ENCODE data around the gene GOLGA6A. TPM values are rescaled to one million over a fixed set of nuclear protein-coding genes. Genes with fewer than 3 reads are reported as not detected.

GOLGA6A gene
- total and polyA plus RNA-seq, 2 of the 13 experiments (the other 11 are each of a cell fraction or from before 2014, with no cell fraction given): 0.04 to 0.22 TPM

GRCh38 chr15:74127255-74127953 lies 45.1 kb upstream of the GOLGA6A start (continued):
- TF ChIP-seq STAT5B (CRISPR knock-in tag; IDR thresholded peaks at IDR 0.05) (no peak), ZBTB44 (CRISPR knock-in tag; IDR thresholded peaks at IDR 0.05) (no peak), MEIS2 (CRISPR knock-in tag; IDR thresholded peaks at IDR 0.05) (no peak), HNRNPL (IDR thresholded peaks at IDR 0.05; ENCODE audit: low read depth, low read length) (no peak), ARNT (IDR thresholded peaks at IDR 0.05) (no peak), ZNF280B (CRISPR knock-in tag; IDR thresholded peaks at IDR 0.05; ENCODE audit: borderline replicate concordance) (no peak), ZNF441 (CRISPR knock-in tag; IDR thresholded peaks at IDR 0.05; ENCODE audit: borderline replicate concordance) (no peak), ZFYVE20 (CRISPR knock-in tag; IDR thresholded peaks at IDR 0.05; ENCODE audit: borderline replicate concordance, low read depth) (no peak), ZIK1 (CRISPR knock-in tag; IDR thresholded peaks at IDR 0.05; ENCODE audit: borderline replicate concordance, low read depth) (no peak), HOXA7 (CRISPR knock-in tag; IDR thresholded peaks at IDR 0.05) (no peak), HOXA5 (CRISPR knock-in tag; IDR thresholded peaks at IDR 0.05) (peak; percentile 51; the same call in 1 of the 2 replicates), NBN (conservative IDR thresholded peaks at IDR 0.05) (no peak), PHB2 (IDR thresholded peaks at IDR 0.05; ENCODE audit: partially characterized antibody) (no peak), TCF12 (IDR thresholded peaks at IDR 0.05) (no peak), TCF12 (CRISPR knock-in tag; IDR thresholded peaks at IDR 0.05) (no peak), ZNF253 (CRISPR knock-in tag; IDR thresholded peaks at IDR 0.05; ENCODE audit: borderline replicate concordance) (no peak), NFIB (CRISPR knock-in tag; IDR thresholded peaks at IDR 0.05; ENCODE audit: borderline replicate concordance) (no peak), SIX1 (CRISPR knock-in tag; IDR thresholded peaks at IDR 0.05; ENCODE audit: borderline replicate concordance) (no peak), ATF4 (CRISPR knock-in tag; IDR thresholded peaks at IDR 0.05) (no peak), SMC3 (IDR thresholded peaks at IDR 0.05; ENCODE audit: low read length) (no peak; the same call in 1 of the 2 replicates), MBNL3 (CRISPR knock-in tag; conservative IDR thresholded peaks at IDR 0.05) (no peak), GLI4 (CRISPR knock-in tag; IDR thresholded peaks at IDR 0.05; ENCODE audit: borderline replicate concordance) (no peak)
- TF ChIP-seq, protein P1, sequence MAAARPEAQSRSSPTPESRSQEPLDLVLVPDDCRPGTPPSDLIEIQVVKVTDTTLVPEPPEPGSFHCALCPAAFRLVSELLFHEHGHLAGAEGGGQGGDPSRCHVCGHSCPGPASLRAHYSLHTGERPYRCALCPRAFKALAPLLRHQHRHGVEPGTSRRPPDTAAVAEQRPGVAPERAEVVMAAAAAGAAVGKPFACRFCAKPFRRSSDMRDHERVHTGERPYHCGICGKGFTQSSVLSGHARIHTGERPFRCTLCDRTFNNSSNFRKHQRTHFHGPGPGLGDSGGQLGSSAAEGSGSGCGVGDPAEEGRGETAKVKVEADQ (CRISPR knock-in tag; IDR thresholded peaks at IDR 0.05; ENCODE audit: borderline replicate concordance): no peak
- TF ChIP-seq, protein P2, sequence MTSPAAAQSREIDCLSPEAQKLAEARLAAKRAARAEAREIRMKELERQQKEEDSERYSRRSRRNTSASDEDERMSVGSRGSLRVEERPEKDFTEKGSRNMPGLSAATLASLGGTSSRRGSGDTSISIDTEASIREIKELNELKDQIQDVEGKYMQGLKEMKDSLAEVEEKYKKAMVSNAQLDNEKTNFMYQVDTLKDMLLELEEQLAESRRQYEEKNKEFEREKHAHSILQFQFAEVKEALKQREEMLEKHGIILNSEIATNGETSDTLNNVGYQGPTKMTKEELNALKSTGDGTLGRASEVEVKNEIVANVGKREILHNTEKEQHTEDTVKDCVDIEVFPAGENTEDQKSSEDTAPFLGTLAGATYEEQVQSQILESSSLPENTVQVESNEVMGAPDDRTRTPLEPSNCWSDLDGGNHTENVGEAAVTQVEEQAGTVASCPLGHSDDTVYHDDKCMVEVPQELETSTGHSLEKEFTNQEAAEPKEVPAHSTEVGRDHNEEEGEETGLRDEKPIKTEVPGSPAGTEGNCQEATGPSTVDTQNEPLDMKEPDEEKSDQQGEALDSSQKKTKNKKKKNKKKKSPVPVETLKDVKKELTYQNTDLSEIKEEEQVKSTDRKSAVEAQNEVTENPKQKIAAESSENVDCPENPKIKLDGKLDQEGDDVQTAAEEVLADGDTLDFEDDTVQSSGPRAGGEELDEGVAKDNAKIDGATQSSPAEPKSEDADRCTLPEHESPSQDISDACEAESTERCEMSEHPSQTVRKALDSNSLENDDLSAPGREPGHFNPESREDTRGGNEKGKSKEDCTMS (CRISPR knock-in tag; conservative IDR thresholded peaks at IDR 0.05): no peak

Measured in HepG2 (cell line).